Natural killer cell (primary cell): ENCODE data around the gene MPPED1. TPM values are rescaled to one million over a fixed set of nuclear protein-coding genes. Genes with fewer than 3 reads are reported as not detected.

Experiments used
- ATAC-seq, 3 donors: fragments of 150-1000 bp in 2 of 3; fragments of 200-7000 bp in 1 of 3; cut with Tn5 transposase; 1 replicate in 1 of 3; 2 replicates in 2 of 3; pipeline ENCODE4 v1.10.0; 2021; ENCODE audit warnings: mild to moderate bottlenecking in 2 of 3, moderate library complexity in 2 of 3
- DNase-seq, 2 donors: peaks; one replicate each; pipeline versions ENCODE4 v3.0.0 to v3.0.0-alpha.2; 2013 to 2021; ENCODE audit warnings: mixed read lengths in 1 of 2
- H3K27ac ChIP-seq: one replicate; pipeline ENCODE4 v1.5.1; 2013; ENCODE audit warnings: mild to moderate bottlenecking, low read length
- H3K27me3 ChIP-seq: one replicate; pipeline ENCODE4 v1.6.1; 2013; ENCODE audit warnings: low read length; ENCODE audit not compliant: control insufficient read depth, insufficient read depth
- H3K36me3 ChIP-seq: one replicate; pipeline ENCODE4 v1.6.1; 2013; ENCODE audit warnings: low read length; ENCODE audit not compliant: control insufficient read depth, insufficient read depth
- H3K4me1 ChIP-seq: one replicate; pipeline ENCODE4 v1.6.1; 2013; ENCODE audit warnings: low read length; ENCODE audit not compliant: control insufficient read depth, insufficient read depth
- H3K4me3 ChIP-seq: one replicate; pipeline ENCODE4 v1.5.1; 2013; ENCODE audit warnings: low read length
- H3K9me3 ChIP-seq: one replicate; pipeline ENCODE4 v1.6.1; 2013; ENCODE audit warnings: low read length; ENCODE audit not compliant: control insufficient read depth, insufficient read depth
- H3K27ac Mint-ChIP-seq, 2 donors: one replicate each; pipeline ENCODE4 v1.8.0; 2022; ENCODE audit warnings: mild to moderate bottlenecking in 2 of 2, mixed read lengths in 2 of 2, moderate library complexity in 1 of 2
- H3K27me3 Mint-ChIP-seq, 2 donors: one replicate each; pipeline ENCODE4 v1.8.0; 2022; ENCODE audit warnings: low read depth in 2 of 2, mixed read lengths in 2 of 2
- H3K36me3 Mint-ChIP-seq: one replicate; pipeline ENCODE4 v1.8.0; 2022; ENCODE audit warnings: mixed read lengths
- H3K4me1 Mint-ChIP-seq, 2 donors: one replicate each; pipeline ENCODE4 v1.8.0; 2022; ENCODE audit warnings: mixed read lengths in 2 of 2
- H3K4me3 Mint-ChIP-seq: one replicate; pipeline ENCODE4 v1.8.0; 2022; ENCODE audit warnings: mild to moderate bottlenecking, moderate library complexity, mixed read lengths
- H3K9me3 Mint-ChIP-seq, 2 donors: one replicate each; pipeline ENCODE4 v1.8.0; 2022; ENCODE audit warnings: mixed read lengths in 2 of 2
- CTCF ChIP-seq: fragments of 200-600 bp; IDR thresholded peaks from one replicate; pipeline ENCODE4 v1.8.0; 2022; ENCODE audit warnings: antibody characterized with exemption
- WGBS: methylation state at CpG from one replicate; pipeline ENCODE4 v1.1.7; 2013; ENCODE audit warnings: missing lambda C conversion rate; ENCODE audit not compliant: insufficient coverage; 5-methylcytosine and 5-hydroxymethylcytosine counted together
- intact Hi-C: fragments of 100-400 bp; cut with micrococcal nuclease; formaldehyde crosslinking; loops from one replicate; pipeline ENCODE4 v1.14.2; 2022
- total RNA-seq, 4 donors: library from RNA; stranded (reverse); fragments of 120-200 nt in 1 of 4; gene quantifications; one replicate each; pipeline versions ENCODE4 v1.2.3 to v1.2.4, GENCODE V29; 2013 to 2022

The MPPED1 gene
- total RNA-seq, 3 donors from 2014 or later (not counting 1 experiment from before 2014, with no cell fraction given), result not detected

GRCh38 chr22:43446916-43447315 lies 35.1 kb downstream of the MPPED1 start:
- Mint-ChIP-seq H3K4me1 (no peaks in the 10 kb centered on the region), H3K36me3 (no peaks in the 10 kb centered on the region), H3K27ac (no peak overlapping the region), H3K27me3 (peaks cover 9 to 10% of the 10 kb centered on the region in 2 donors), H3K9me3 (no peaks in the 10 kb centered on the region), H3K4me3 (no peak overlapping the region)
- Histone ChIP-seq H3K4me1 (no peaks in the 10 kb centered on the region), H3K27ac (no peak overlapping the region), H3K36me3 (no peaks in the 10 kb centered on the region), H3K27me3 (no peaks in the 10 kb centered on the region), H3K9me3 (no peaks in the 10 kb centered on the region), H3K4me3 (no peak overlapping the region)
- DNase-seq, result no peak
- ATAC-seq, result no peak
- TF ChIP-seq CTCF, result no peak
- intact Hi-C loops, result no loop called here
- 16% methylated on average over 7 of the region's 8 CpGs for WGBS

- H3K4me3 Mint-ChIP-seq, result no peak overlapping the region
- TF ChIP-seq CTCF, result no peak
- Histone ChIP-seq H3K4me3 (no peak overlapping the region), H3K27ac (no peak overlapping the region), H3K27me3 (no peaks in the 10 kb centered on the region), H3K4me1 (no peaks in the 10 kb centered on the region), H3K36me3 (no peaks in the 10 kb centered on the region), H3K9me3 (no peaks in the 10 kb centered on the region)
- intact Hi-C loops, result no loop called here
- H3K4me1 Mint-ChIP-seq, result no peaks in the 10 kb centered on the region
- H3K36me3 Mint-ChIP-seq, result no peaks in the 10 kb centered on the region
- ATAC-seq, result no peak
- H3K9me3 Mint-ChIP-seq, result no peaks in the 10 kb centered on the region
- H3K27ac Mint-ChIP-seq, result no peak overlapping the region
- peaks cover 9 to 10% of the 10 kb centered on the region in 2 donors for H3K27me3 Mint-ChIP-seq
- no peak for DNase-seq
- 77% methylated on average over 8 of the region's 10 CpGs for WGBS
Observed at GRCh38 chr22:43447380-43447779, 35.6 kb downstream of the MPPED1 start.

GRCh38 chr22:43448048-43448447 lies 36.2 kb downstream of the MPPED1 start:
- WGBS, result 28% methylated on average over 3 of the region's 3 CpGs

More at GRCh38 chr22:43448048-43448447, 36.2 kb downstream of the MPPED1 start:
- intact Hi-C loops, result no loop called here
- H3K9me3 ChIP-seq, result no peaks in the 10 kb centered on the region
- no peak overlapping the region for H3K27ac ChIP-seq
- H3K9me3 Mint-ChIP-seq, result no peaks in the 10 kb centered on the region
- H3K27me3 ChIP-seq, result no peaks in the 10 kb centered on the region
- H3K4me1 Mint-ChIP-seq, result no peaks in the 10 kb centered on the region
- H3K4me1 ChIP-seq, result no peaks in the 10 kb centered on the region
- no peaks in the 10 kb centered on the region for H3K36me3 ChIP-seq
- no peak overlapping the region for H3K27ac Mint-ChIP-seq
- H3K27me3 Mint-ChIP-seq, result peaks cover 3 to 7% of the 10 kb centered on the region in 2 donors
- H3K36me3 Mint-ChIP-seq, result no peaks in the 10 kb centered on the region
- ATAC-seq (no peak), DNase-seq (no peak)
- H3K4me3 Mint-ChIP-seq, result no peak overlapping the region
- no peak overlapping the region for H3K4me3 ChIP-seq
- TF ChIP-seq CTCF, result no peak
